GM12878 (cell line): ENCODE measurements around the gene MRPL38. TPM values are rescaled to one million over a fixed set of nuclear protein-coding genes. Genes with fewer than 3 reads are reported as not detected.
A peak's percentile ranks its signal among the peaks of the same experiment; 100 is the strongest.

ENCODE experiments used
- ESRRA ChIP-seq: IDR thresholded peaks from 2 replicates; pipeline ENCODE4 v1.6.1; 2012; ENCODE audit warnings: mild to moderate bottlenecking, low read length, improper control_type of control experiment
- FOS ChIP-seq: IDR thresholded peaks from 3 replicates; pipeline ENCODE4 v1.6.1; 2011; ENCODE audit warnings: borderline replicate concordance; ENCODE audit not compliant: insufficient read length; ENCODE audit errors: extremely low read depth
- GATAD2B ChIP-seq: fragments of 450-650 bp; conservative IDR thresholded peaks from 2 replicates; pipeline ENCODE4 v1.6.1; 2017; ENCODE audit warnings: low read depth, mild to moderate bottlenecking, moderate library complexity
- HDAC2 ChIP-seq: fragments of 200-600 bp; sonication (generic); IDR thresholded peaks from 2 replicates; pipeline ENCODE4 v1.6.1; 2017
- NBN ChIP-seq: fragments of 450-650 bp; IDR thresholded peaks from 2 replicates; pipeline ENCODE4 v1.6.1; 2016
- NFIC ChIP-seq: IDR thresholded peaks from 2 replicates; pipeline ENCODE4 v1.6.1; 2012; ENCODE audit warnings: low read depth, mild to moderate bottlenecking, inconsistent platforms, low read length, moderate library complexity
- NFXL1 ChIP-seq: fragments of 450-650 bp; IDR thresholded peaks from 2 replicates; pipeline ENCODE4 v1.6.1; 2017; ENCODE audit warnings: antibody characterized with exemption, mild to moderate bottlenecking, borderline replicate concordance
- POLR2A ChIP-seq: IDR thresholded peaks from 2 replicates; pipeline ENCODE4 v1.6.1; 2011; ENCODE audit warnings: low read depth, mild to moderate bottlenecking, low read length
- RUNX3 ChIP-seq: IDR thresholded peaks from 2 replicates; pipeline ENCODE4 v1.6.1; 2012; ENCODE audit warnings: low read length, inconsistent platforms
- SMARCA5 ChIP-seq: fragments of 450-650 bp; IDR thresholded peaks from 2 replicates; pipeline ENCODE4 v1.6.1; 2017; ENCODE audit warnings: mild to moderate bottlenecking
- SPI1 ChIP-seq: IDR thresholded peaks from 2 replicates; pipeline ENCODE4 v1.6.1; 2011; ENCODE audit warnings: low read depth, mild to moderate bottlenecking, low read length, moderate library complexity, borderline replicate concordance; ENCODE audit not compliant: insufficient read depth
- TARDBP ChIP-seq: IDR thresholded peaks from 2 replicates; pipeline ENCODE4 v1.6.1; 2016; ENCODE audit warnings: borderline replicate concordance
- ZNF217 ChIP-seq: fragments of 450-650 bp; IDR thresholded peaks from 2 replicates; pipeline ENCODE4 v1.6.1; 2017; ENCODE audit warnings: antibody characterized with exemption, mild to moderate bottlenecking
- ZSCAN29 ChIP-seq: fragments of 450-650 bp; IDR thresholded peaks from 2 replicates; pipeline ENCODE4 v1.6.1; 2017; ENCODE audit warnings: mild to moderate bottlenecking, moderate library complexity
- polyA plus RNA-seq, 11 experiments: library from polyadenylated mRNA; depleted of rRNA in 4 of 11; unstranded in 6 of 11; stranded (reverse) in 5 of 11; fragments of >200 nt; fragmentation: Nextera tagmentation in 4 of 11; fragmentation: Illumina TruSeq in 1 of 11; extraction: Ambion mirVana in 4 of 11; extraction: Trizol in 1 of 11; gene quantifications; 1 replicate in 1 of 11; 2 replicates in 10 of 11; pipeline versions ENCODE4 v1.2.1 to v1.2.3, GENCODE V29; 2011 to 2016; ENCODE audit warnings: inconsistent platforms in 2 of 11, missing spikeins in 2 of 11, low read depth in 1 of 11
- total RNA-seq, 4 experiments: library from RNA; depleted of rRNA in 3 of 4; stranded (reverse); fragments of >200 nt in 3 of 4; fragmentation: Illumina TruSeq in 1 of 4; extraction: Trizol in 1 of 4; gene quantifications; 2 replicates each; pipeline versions ENCODE4 v1.2.1 to v1.2.3, GENCODE V29; 2013 to 2021
- TF ChIP-seq, protein P1 (sequence below): fragments of 450-650 bp; IDR thresholded peaks from 2 replicates; pipeline ENCODE4 v1.6.1; 2017; ENCODE audit warnings: mild to moderate bottlenecking, moderate library complexity
- TF ChIP-seq, protein P2 (sequence below): fragments of 450-650 bp; IDR thresholded peaks from 2 replicates; pipeline ENCODE4 v1.6.1; 2017; ENCODE audit warnings: mild to moderate bottlenecking, moderate library complexity
- TF ChIP-seq, protein P3 (sequence below): IDR thresholded peaks from 2 replicates; pipeline ENCODE4 v1.6.1; 2012; ENCODE audit warnings: mild to moderate bottlenecking, low read depth, low read length
- TF ChIP-seq, protein P4 (sequence below): fragments of 450-650 bp; IDR thresholded peaks from 2 replicates; pipeline ENCODE4 v1.6.1; 2016; ENCODE audit warnings: mild to moderate bottlenecking

MRPL38 gene
- total and polyA plus RNA-seq, 10 of the 15 experiments (the other 5 are each of a cell fraction or from before 2014, with no cell fraction given), result 6.6 to 205 (median 53.1) TPM

DNA sequence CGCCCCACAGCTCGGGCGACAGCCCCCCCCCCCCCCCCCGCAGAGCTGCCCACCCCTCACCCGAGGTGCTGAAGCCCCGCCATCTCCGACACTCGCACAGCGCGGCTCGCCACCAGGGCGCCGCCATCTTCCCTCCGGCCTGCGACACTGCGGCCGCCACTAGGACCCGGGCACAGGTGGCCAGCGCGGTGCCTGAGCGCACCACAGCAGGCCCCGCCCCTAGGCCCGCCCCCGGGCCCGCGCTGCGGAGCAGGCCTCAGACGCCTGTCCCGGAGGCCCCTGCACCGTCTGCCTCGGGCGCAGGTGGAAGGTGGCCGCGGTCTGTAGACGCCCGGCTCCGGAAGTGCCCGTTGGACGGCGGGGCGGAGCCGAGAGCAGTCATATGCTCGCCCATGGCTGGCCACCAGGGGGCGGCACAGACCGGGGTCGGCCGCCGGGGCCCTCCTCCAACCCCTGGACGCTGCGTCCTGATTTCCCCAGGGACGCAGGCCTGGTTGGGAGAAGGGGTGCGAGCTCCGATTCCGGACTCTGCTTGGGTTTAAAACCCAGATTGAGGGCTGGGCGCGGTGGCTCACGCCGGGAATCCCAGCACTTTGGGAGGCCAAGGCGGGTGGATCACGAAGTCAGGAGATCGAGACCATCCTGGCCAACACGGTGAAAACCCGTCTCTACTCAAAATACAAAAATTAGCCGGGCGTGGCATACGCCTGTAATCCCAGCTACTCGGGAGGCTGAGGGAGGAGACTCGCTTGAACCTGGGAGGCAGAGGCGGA, at the start of gene MRPL38 (continued):
- TF ChIP-seq, protein P1, sequence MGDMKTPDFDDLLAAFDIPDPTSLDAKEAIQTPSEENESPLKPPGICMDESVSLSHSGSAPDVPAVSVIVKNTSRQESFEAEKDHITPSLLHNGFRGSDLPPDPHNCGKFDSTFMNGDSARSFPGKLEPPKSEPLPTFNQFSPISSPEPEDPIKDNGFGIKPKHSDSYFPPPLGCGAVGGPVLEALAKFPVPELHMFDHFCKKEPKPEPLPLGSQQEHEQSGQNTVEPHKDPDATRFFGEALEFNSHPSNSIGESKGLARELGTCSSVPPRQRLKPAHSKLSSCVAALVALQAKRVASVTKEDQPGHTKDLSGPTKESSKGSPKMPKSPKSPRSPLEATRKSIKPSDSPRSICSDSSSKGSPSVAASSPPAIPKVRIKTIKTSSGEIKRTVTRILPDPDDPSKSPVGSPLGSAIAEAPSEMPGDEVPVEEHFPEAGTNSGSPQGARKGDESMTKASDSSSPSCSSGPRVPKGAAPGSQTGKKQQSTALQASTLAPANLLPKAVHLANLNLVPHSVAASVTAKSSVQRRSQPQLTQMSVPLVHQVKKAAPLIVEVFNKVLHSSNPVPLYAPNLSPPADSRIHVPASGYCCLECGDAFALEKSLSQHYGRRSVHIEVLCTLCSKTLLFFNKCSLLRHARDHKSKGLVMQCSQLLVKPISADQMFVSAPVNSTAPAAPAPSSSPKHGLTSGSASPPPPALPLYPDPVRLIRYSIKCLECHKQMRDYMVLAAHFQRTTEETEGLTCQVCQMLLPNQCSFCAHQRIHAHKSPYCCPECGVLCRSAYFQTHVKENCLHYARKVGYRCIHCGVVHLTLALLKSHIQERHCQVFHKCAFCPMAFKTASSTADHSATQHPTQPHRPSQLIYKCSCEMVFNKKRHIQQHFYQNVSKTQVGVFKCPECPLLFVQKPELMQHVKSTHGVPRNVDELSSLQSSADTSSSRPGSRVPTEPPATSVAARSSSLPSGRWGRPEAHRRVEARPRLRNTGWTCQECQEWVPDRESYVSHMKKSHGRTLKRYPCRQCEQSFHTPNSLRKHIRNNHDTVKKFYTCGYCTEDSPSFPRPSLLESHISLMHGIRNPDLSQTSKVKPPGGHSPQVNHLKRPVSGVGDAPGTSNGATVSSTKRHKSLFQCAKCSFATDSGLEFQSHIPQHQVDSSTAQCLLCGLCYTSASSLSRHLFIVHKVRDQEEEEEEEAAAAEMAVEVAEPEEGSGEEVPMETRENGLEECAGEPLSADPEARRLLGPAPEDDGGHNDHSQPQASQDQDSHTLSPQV, result peak; percentile 90
- peak; percentile 23; the same call in 1 of the 2 replicates for TF ChIP-seq SPI1
- no peak for TF ChIP-seq NFXL1
- peak; percentile 64; the same call in 1 of the 2 replicates for TF ChIP-seq TARDBP
- TF ChIP-seq ZNF217, result peak; percentile 82
- TF ChIP-seq GATAD2B, result peak; percentile 90
- TF ChIP-seq ZSCAN29, result 0 out of 2 replicates have a peak, but pooled peaks have one; percentile 46
- TF ChIP-seq, protein P2, sequence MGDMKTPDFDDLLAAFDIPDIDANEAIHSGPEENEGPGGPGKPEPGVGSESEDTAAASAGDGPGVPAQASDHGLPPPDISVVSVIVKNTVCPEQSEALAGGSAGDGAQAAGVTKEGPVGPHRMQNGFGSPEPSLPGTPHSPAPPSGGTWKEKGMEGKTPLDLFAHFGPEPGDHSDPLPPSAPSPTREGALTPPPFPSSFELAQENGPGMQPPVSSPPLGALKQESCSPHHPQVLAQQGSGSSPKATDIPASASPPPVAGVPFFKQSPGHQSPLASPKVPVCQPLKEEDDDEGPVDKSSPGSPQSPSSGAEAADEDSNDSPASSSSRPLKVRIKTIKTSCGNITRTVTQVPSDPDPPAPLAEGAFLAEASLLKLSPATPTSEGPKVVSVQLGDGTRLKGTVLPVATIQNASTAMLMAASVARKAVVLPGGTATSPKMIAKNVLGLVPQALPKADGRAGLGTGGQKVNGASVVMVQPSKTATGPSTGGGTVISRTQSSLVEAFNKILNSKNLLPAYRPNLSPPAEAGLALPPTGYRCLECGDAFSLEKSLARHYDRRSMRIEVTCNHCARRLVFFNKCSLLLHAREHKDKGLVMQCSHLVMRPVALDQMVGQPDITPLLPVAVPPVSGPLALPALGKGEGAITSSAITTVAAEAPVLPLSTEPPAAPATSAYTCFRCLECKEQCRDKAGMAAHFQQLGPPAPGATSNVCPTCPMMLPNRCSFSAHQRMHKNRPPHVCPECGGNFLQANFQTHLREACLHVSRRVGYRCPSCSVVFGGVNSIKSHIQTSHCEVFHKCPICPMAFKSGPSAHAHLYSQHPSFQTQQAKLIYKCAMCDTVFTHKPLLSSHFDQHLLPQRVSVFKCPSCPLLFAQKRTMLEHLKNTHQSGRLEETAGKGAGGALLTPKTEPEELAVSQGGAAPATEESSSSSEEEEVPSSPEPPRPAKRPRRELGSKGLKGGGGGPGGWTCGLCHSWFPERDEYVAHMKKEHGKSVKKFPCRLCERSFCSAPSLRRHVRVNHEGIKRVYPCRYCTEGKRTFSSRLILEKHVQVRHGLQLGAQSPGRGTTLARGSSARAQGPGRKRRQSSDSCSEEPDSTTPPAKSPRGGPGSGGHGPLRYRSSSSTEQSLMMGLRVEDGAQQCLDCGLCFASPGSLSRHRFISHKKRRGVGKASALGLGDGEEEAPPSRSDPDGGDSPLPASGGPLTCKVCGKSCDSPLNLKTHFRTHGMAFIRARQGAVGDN, result peak; percentile 72
- TF ChIP-seq HDAC2, result no peak
- TF ChIP-seq ESRRA, result no peak
- peak; percentile 91 for TF ChIP-seq POLR2A
- no peak for TF ChIP-seq NFIC
- TF ChIP-seq, protein P3, sequence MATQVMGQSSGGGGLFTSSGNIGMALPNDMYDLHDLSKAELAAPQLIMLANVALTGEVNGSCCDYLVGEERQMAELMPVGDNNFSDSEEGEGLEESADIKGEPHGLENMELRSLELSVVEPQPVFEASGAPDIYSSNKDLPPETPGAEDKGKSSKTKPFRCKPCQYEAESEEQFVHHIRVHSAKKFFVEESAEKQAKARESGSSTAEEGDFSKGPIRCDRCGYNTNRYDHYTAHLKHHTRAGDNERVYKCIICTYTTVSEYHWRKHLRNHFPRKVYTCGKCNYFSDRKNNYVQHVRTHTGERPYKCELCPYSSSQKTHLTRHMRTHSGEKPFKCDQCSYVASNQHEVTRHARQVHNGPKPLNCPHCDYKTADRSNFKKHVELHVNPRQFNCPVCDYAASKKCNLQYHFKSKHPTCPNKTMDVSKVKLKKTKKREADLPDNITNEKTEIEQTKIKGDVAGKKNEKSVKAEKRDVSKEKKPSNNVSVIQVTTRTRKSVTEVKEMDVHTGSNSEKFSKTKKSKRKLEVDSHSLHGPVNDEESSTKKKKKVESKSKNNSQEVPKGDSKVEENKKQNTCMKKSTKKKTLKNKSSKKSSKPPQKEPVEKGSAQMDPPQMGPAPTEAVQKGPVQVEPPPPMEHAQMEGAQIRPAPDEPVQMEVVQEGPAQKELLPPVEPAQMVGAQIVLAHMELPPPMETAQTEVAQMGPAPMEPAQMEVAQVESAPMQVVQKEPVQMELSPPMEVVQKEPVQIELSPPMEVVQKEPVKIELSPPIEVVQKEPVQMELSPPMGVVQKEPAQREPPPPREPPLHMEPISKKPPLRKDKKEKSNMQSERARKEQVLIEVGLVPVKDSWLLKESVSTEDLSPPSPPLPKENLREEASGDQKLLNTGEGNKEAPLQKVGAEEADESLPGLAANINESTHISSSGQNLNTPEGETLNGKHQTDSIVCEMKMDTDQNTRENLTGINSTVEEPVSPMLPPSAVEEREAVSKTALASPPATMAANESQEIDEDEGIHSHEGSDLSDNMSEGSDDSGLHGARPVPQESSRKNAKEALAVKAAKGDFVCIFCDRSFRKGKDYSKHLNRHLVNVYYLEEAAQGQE, result peak; percentile 24; the same call in 1 of the 2 replicates
- TF ChIP-seq RUNX3, result peak; percentile 63
- TF ChIP-seq, protein P4, sequence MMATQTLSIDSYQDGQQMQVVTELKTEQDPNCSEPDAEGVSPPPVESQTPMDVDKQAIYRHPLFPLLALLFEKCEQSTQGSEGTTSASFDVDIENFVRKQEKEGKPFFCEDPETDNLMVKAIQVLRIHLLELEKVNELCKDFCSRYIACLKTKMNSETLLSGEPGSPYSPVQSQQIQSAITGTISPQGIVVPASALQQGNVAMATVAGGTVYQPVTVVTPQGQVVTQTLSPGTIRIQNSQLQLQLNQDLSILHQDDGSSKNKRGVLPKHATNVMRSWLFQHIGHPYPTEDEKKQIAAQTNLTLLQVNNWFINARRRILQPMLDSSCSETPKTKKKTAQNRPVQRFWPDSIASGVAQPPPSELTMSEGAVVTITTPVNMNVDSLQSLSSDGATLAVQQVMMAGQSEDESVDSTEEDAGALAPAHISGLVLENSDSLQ, result peak; percentile 48
- peak; percentile 91; the same call in 1 of the 2 replicates for TF ChIP-seq NBN
- TF ChIP-seq FOS, result no peak
- TF ChIP-seq SMARCA5, result peak; percentile 94; the same call in 1 of the 2 replicates
